ENCODE measurements around the gene GPR63. TPM values are rescaled to one million over a fixed set of nuclear protein-coding genes. Genes with fewer than 3 reads are reported as not detected.

The GPR63 gene
- total RNA-seq, 1 experiment from 2014 or later = 4.1 TPM

DNA sequence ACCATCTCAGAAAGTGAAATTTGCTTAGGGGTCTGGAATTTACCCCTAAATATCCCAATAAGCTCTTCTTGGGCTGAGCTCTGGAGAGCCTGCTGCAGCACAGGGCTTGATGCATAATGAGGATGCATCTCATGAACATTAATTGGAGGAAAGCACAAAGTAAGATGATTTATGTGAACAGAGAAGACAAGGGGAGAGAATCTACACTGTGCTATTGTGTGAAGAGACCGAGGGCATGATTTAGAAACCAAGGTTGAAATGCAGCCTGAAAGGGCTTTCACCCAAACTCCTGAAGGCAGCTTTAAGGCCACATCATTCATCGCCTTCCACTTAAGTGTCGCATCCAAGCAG is 27.8 kb upstream of the GPR63 start:
- Histone ChIP-seq H3K9me3 (ENCODE audit: low read depth, low read length, poor library complexity, severe bottlenecking) (no peaks in the 10 kb centered on the region), H3K27ac (ENCODE audit: low read depth, low read length, poor library complexity, severe bottlenecking) (no peak overlapping the region), H3K36me3 (ENCODE audit: insufficient read depth, low read length, poor library complexity, severe bottlenecking) (no peaks in the 10 kb centered on the region), H3K27me3 (replicated peaks; ENCODE audit: insufficient read depth, low read depth, low read length, poor library complexity) (peaks cover 5% of the 10 kb centered on the region), H3K4me3 (ENCODE audit: low read depth, low read length, poor library complexity, severe bottlenecking) (no peak overlapping the region), H3K4me1 (ENCODE audit: insufficient read depth, low read length, poor library complexity, severe bottlenecking) (no peaks in the 10 kb centered on the region)
- BruUV-seq (replicated peaks) = no TSS peak
- ChIA-PET CTCF (no interaction called here), POLR2A (ENCODE audit: low non-redundant PET) (no interaction called here)
- DNase-seq (ENCODE audit: low spot score) = no peak
- intact Hi-C loops (cut with micrococcal nuclease; ENCODE audit: unreplicated experiment) = no loop called here
- TF ChIP-seq, protein P1, sequence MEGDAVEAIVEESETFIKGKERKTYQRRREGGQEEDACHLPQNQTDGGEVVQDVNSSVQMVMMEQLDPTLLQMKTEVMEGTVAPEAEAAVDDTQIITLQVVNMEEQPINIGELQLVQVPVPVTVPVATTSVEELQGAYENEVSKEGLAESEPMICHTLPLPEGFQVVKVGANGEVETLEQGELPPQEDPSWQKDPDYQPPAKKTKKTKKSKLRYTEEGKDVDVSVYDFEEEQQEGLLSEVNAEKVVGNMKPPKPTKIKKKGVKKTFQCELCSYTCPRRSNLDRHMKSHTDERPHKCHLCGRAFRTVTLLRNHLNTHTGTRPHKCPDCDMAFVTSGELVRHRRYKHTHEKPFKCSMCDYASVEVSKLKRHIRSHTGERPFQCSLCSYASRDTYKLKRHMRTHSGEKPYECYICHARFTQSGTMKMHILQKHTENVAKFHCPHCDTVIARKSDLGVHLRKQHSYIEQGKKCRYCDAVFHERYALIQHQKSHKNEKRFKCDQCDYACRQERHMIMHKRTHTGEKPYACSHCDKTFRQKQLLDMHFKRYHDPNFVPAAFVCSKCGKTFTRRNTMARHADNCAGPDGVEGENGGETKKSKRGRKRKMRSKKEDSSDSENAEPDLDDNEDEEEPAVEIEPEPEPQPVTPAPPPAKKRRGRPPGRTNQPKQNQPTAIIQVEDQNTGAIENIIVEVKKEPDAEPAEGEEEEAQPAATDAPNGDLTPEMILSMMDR (conservative IDR thresholded peaks at IDR 0.05; ENCODE audit: low read depth, low read length) = no peak
- TF ChIP-seq EZH2 (IDR thresholded peaks at IDR 0.05; ENCODE audit: borderline replicate concordance, low read depth, low read length, poor library complexity, severe bottlenecking) = no peak

DNA sequence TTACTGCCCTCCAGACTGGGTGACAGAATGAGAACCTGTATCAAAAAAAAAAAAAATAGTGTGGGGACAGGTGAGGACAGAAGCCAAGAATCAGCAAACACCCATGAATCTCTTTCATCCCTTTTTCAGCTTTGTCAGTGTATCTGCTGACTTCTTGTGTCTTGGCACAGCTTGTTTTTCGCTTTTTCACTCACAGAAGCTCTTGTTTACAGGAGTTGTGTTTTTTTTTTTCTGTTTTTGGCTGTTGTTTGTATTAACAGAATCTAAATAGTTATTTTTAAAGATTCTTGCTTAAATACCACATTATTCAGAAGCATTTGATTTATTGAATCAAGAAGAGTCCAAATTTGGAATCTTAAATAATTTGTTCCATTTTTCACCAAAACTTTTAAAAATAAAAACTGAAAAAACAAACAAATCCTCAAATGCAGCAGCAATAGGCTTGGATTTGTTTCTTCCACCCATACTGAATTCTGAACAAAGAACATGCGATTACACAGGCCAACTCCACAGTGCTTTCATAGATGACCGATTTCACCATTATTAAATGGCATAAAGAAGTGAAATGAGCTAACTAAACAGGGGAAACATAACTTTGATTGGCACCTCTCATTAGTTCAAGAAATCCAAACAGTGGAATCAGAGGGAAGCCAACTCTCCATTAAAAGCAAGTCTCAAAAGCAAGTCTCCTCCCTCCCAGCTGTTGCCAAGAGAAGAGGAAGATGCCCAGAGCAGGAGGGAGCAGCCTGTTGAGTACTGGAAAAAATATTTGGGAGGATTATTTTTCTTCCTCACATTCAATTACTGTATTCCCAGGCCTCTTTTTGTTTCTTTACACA is 27.2 kb upstream of the GPR63 start:
- no peak for TF ChIP-seq EZH2 (IDR thresholded peaks at IDR 0.05; ENCODE audit: borderline replicate concordance, low read depth, low read length, poor library complexity, severe bottlenecking)
- TF ChIP-seq, protein P1 (conservative IDR thresholded peaks at IDR 0.05; ENCODE audit: low read depth, low read length) = no peak
- BruUV-seq (replicated peaks) = no TSS peak
- H3K4me3 ChIP-seq (ENCODE audit: low read depth, low read length, poor library complexity, severe bottlenecking) = no peak overlapping the region
- H3K27me3 ChIP-seq (replicated peaks; ENCODE audit: insufficient read depth, low read depth, low read length, poor library complexity) = peaks cover 5% of the 10 kb centered on the region
- intact Hi-C loops (cut with micrococcal nuclease; ENCODE audit: unreplicated experiment) = no loop called here
- CTCF ChIA-PET = no interaction called here
- no peaks in the 10 kb centered on the region for H3K9me3 ChIP-seq (ENCODE audit: low read depth, low read length, poor library complexity, severe bottlenecking)
- no peak for DNase-seq (ENCODE audit: low spot score)
- no peaks in the 10 kb centered on the region for H3K4me1 ChIP-seq (ENCODE audit: insufficient read depth, low read length, poor library complexity, severe bottlenecking)
- POLR2A ChIA-PET (ENCODE audit: low non-redundant PET) = no interaction called here
- no peaks in the 10 kb centered on the region for H3K36me3 ChIP-seq (ENCODE audit: insufficient read depth, low read length, poor library complexity, severe bottlenecking)
- H3K27ac ChIP-seq (ENCODE audit: low read depth, low read length, poor library complexity, severe bottlenecking) = no peak overlapping the region

DNA sequence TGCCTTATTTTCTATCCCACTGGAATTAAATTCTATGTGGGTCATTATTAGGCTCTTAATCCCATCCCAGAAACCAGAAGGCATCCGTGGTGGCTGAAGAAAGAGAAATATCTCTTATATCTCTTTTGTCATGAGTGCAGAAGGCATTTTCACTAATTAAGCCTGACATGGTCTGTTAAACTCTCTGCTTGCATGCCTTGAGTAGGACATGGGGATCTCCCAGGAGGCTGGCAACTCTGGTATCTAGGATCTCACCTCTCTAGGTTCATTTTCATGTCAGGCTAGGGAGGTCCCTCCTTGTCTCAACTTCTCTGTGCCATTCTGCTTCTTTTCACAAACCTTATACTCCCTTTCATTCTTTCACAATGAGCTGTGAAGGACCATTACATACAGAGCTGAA is 25.3 kb upstream of the GPR63 start:
- no peak for DNase-seq (ENCODE audit: low spot score)
- no peaks in the 10 kb centered on the region for H3K4me1 ChIP-seq (ENCODE audit: insufficient read depth, low read length, poor library complexity, severe bottlenecking)
- H3K36me3 ChIP-seq (ENCODE audit: insufficient read depth, low read length, poor library complexity, severe bottlenecking) = no peaks in the 10 kb centered on the region
- POLR2A ChIA-PET (ENCODE audit: low non-redundant PET) = no interaction called here
- peaks cover 5% of the 10 kb centered on the region for H3K27me3 ChIP-seq (replicated peaks; ENCODE audit: insufficient read depth, low read depth, low read length, poor library complexity)
- TF ChIP-seq, protein P1 (conservative IDR thresholded peaks at IDR 0.05; ENCODE audit: low read depth, low read length) = no peak
- no peak for TF ChIP-seq EZH2 (IDR thresholded peaks at IDR 0.05; ENCODE audit: borderline replicate concordance, low read depth, low read length, poor library complexity, severe bottlenecking)
- no peaks in the 10 kb centered on the region for H3K9me3 ChIP-seq (ENCODE audit: low read depth, low read length, poor library complexity, severe bottlenecking)
- H3K27ac ChIP-seq (ENCODE audit: low read depth, low read length, poor library complexity, severe bottlenecking) = no peak overlapping the region
- no peak overlapping the region for H3K4me3 ChIP-seq (ENCODE audit: low read depth, low read length, poor library complexity, severe bottlenecking)
- CTCF ChIA-PET = no interaction called here
- intact Hi-C loops (cut with micrococcal nuclease; ENCODE audit: unreplicated experiment) = no loop called here
- no TSS peak for BruUV-seq (replicated peaks)
